Ishikawa (cell line): Measurements from ENCODE around the gene CENPL.

Experiments used
- CEBPB ChIP-seq: IDR thresholded peaks from 2 replicates; pipeline ENCODE4 v1.6.1; 2012
- CREB1 ChIP-seq: IDR thresholded peaks from 2 replicates; pipeline ENCODE4 v1.6.1; 2012; ENCODE audit warnings: low read depth
- EGR1 ChIP-seq: IDR thresholded peaks from 2 replicates; pipeline ENCODE4 v1.6.1; 2012
- EP300 ChIP-seq: IDR thresholded peaks from 2 replicates; pipeline ENCODE4 v1.6.1; 2012; ENCODE audit warnings: borderline replicate concordance
- FOXM1 ChIP-seq: IDR thresholded peaks from 2 replicates; pipeline ENCODE4 v1.6.1; 2012; ENCODE audit warnings: low read depth, borderline replicate concordance
- MAX ChIP-seq: IDR thresholded peaks from 2 replicates; pipeline ENCODE4 v1.6.1; 2012
- NFIC ChIP-seq: IDR thresholded peaks from 2 replicates; pipeline ENCODE4 v1.6.1; 2012
- RAD21 ChIP-seq: IDR thresholded peaks from 2 replicates; pipeline ENCODE4 v1.6.1; 2012; ENCODE audit warnings: low read depth
- REST ChIP-seq: IDR thresholded peaks from 2 replicates; pipeline ENCODE4 v1.6.1; 2012; ENCODE audit warnings: low read depth, mild to moderate bottlenecking
- TAF1 ChIP-seq: IDR thresholded peaks from 2 replicates; pipeline ENCODE4 v1.6.1; 2012; ENCODE audit warnings: low read depth, mild to moderate bottlenecking
- TCF12 ChIP-seq: IDR thresholded peaks from 2 replicates; pipeline ENCODE4 v1.6.1; 2012; ENCODE audit warnings: low read depth
- TEAD4 ChIP-seq: IDR thresholded peaks from 2 replicates; pipeline ENCODE4 v1.6.1; 2012
- YY1 ChIP-seq: IDR thresholded peaks from 2 replicates; pipeline ENCODE4 v1.6.1; 2012; ENCODE audit warnings: low read depth
- ZBTB7A ChIP-seq: IDR thresholded peaks from 2 replicates; pipeline ENCODE4 v1.6.1; 2012; ENCODE audit warnings: low read depth
- TF ChIP-seq, protein P1 (sequence below): IDR thresholded peaks from 2 replicates; pipeline ENCODE4 v1.6.1; 2012

The CENPL gene

GRCh38 chr1:173818459-173818858 is 6.2 kb downstream of the CENPL start:
- TF ChIP-seq YY1: no peak
- no peak for TF ChIP-seq EP300
- no peak for TF ChIP-seq RAD21
- no peak for TF ChIP-seq MAX
- TF ChIP-seq NFIC: no peak
- TF ChIP-seq REST: no peak
- TF ChIP-seq TCF12: no peak
- TF ChIP-seq EGR1: no peak
- no peak for TF ChIP-seq ZBTB7A
- no peak for TF ChIP-seq FOXM1
- no peak for TF ChIP-seq CREB1

DNA sequence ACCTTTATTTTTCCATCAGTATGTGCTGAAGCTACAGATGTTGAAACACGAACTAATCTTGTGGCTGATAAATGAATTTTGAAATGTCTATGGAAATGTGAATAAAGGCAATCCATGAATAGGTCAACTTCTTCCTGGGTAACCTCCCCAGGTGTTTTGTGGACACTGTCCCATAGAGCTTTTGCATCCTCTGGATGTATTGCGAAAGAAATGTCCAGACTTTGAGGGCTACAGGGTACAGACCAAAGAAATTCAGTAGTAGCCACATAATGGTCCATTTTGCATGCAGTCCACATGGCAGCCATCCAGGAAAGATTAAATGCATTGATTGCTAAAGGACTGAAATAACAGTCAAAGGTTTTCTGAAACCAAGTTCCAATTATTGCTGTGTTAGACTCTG is 21.7 kb downstream of the CENPL start:
- no peak for TF ChIP-seq TCF12
- no peak for TF ChIP-seq NFIC
- TF ChIP-seq, protein P1, sequence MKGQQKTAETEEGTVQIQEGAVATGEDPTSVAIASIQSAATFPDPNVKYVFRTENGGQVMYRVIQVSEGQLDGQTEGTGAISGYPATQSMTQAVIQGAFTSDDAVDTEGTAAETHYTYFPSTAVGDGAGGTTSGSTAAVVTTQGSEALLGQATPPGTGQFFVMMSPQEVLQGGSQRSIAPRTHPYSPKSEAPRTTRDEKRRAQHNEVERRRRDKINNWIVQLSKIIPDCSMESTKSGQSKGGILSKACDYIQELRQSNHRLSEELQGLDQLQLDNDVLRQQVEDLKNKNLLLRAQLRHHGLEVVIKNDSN: no peak
- TF ChIP-seq RAD21: no peak
- no peak for TF ChIP-seq ZBTB7A
- TF ChIP-seq EP300: no peak
- TF ChIP-seq CREB1: no peak
- TF ChIP-seq FOXM1: no peak
- no peak for TF ChIP-seq EGR1
- TF ChIP-seq REST: no peak
- TF ChIP-seq TAF1: no peak
- TF ChIP-seq TEAD4: no peak
- no peak; the same call in 1 of the 2 replicates for TF ChIP-seq CEBPB
- TF ChIP-seq MAX: no peak
- no peak for TF ChIP-seq YY1

- TF ChIP-seq CEBPB (no peak), MAX (no peak), TAF1 (no peak), REST (no peak), EP300 (no peak), FOXM1 (no peak), EGR1 (no peak), TCF12 (no peak), ZBTB7A (no peak)
- TF ChIP-seq, protein P1: no peak
Observed at GRCh38 chr1:173798078-173798477, 26.6 kb downstream of the CENPL start.

- no peak for TF ChIP-seq TEAD4
- TF ChIP-seq CEBPB: no peak
- TF ChIP-seq EGR1: no peak
- no peak for TF ChIP-seq EP300
- TF ChIP-seq FOXM1: no peak
- no peak for TF ChIP-seq YY1
- TF ChIP-seq NFIC: no peak
- TF ChIP-seq TAF1: no peak
- no peak for TF ChIP-seq CREB1
- TF ChIP-seq ZBTB7A: no peak
- TF ChIP-seq MAX: no peak
- no peak for TF ChIP-seq RAD21
- TF ChIP-seq, protein P1: no peak
- no peak for TF ChIP-seq TCF12
- no peak for TF ChIP-seq REST
Observed at GRCh38 chr1:173789841-173790240, 34.8 kb downstream of the CENPL start.
